A673 (cell line): ENCODE results near the gene MTFR1L.

ENCODE experiments used
- CTCF ChIP-seq: fragments of 300-800, 200-600 bp; sonication (generic); conservative IDR thresholded peaks from 2 replicates; pipeline ENCODE4 v1.5.1; 2017; ENCODE audit warnings: low read depth, mild to moderate bottlenecking, antibody characterized with exemption, low read length, moderate library complexity, mixed read lengths
- EZH2 ChIP-seq: fragments of 200-600 bp; sonication (generic); IDR thresholded peaks from 2 replicates; pipeline ENCODE4 v1.6.1; 2017; ENCODE audit warnings: borderline replicate concordance, low read depth, mild to moderate bottlenecking, mixed read lengths, antibody characterized with exemption, low read length; ENCODE audit not compliant: poor library complexity, severe bottlenecking

GRCh38 chr1:25880518-25880917 is 60.8 kb downstream of the MTFR1L start:
- TF ChIP-seq EZH2 (no peak), CTCF (no peak)
